ENCODE measurements around the gene CPNE2. TPM values are rescaled to one million over a fixed set of nuclear protein-coding genes. Genes with fewer than 3 reads are reported as not detected.

Gene CPNE2
- total RNA-seq, 2 experiments from 2014 or later, result 10.4 TPM

DNA sequence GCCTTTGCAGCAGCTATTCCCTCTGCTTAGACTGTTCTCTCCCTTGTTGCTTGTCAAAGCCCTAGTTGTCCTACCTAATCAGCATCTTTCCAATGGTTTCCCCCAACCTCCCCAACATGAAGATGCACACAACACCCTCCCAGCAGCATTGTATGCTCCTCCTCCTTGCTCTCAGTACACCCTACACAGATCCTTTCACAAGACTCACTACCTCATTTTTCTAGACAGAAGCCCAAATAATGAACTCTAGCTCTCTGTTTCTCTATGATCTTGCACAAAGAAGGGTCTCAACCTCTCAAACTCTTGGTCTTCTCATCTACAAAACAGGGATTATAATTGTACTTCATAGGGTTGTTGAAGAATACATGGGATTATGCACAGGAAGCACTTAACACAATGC lies 74.1 kb downstream of the CPNE2 start:
- Mint-ChIP-seq H3K36me3 (peaks cover 18% of the 10 kb centered on the region), H3K4me3 (no peak overlapping the region), H3K4me1 (peaks cover 12% of the 10 kb centered on the region), H3K27me3 (no peaks in the 10 kb centered on the region), H3K27ac (no peak overlapping the region), H3K9me3 (no peaks in the 10 kb centered on the region)
- no peak for DNase-seq

DNA sequence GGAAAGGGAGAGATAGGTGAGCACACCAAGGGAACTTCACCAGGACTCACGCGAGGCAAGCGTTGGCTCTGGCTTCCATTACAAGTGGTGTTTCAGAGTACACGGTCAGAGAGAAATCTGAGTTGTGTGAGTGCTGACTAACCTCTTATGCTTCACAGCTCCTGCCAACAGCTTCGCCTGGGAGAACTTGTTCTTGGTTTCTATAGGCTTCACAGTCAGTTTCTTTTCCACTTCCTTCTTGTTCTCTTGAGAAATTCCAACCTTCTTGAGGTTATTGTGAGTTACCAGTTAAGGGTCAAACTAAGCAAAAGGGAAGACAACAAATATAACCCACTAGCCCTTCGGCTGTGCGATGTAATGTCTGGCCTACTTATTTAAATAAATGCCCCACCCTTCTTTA lies 74.6 kb downstream of the CPNE2 start:
- Mint-ChIP-seq H3K27ac (no peak overlapping the region), H3K9me3 (no peaks in the 10 kb centered on the region), H3K27me3 (no peaks in the 10 kb centered on the region), H3K36me3 (peaks cover 18% of the 10 kb centered on the region), H3K4me1 (peaks cover 12% of the 10 kb centered on the region), H3K4me3 (no peak overlapping the region)
- no peak for DNase-seq

DNA sequence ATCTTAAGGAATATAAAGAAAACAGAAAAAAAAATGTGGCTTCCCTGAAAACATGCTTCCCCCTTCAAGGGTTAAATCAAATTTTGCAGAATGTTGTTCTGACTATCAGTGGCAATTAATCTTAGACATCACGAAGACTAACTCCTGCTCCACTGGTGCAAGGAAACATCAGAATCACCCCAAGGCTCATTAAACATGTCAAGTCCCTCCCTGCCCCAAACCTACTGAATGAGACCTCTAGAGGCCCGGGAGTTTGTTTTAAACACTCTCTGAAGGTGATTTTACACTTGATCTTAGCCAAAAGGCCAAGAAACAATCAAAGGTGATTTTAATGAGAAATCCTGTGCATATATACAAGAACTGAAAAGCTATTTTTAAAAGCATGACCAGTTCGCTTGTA lies 75.2 kb downstream of the CPNE2 start:
- Mint-ChIP-seq H3K4me1 (peaks cover 12% of the 10 kb centered on the region), H3K36me3 (peaks cover 21% of the 10 kb centered on the region), H3K4me3 (no peak overlapping the region), H3K27me3 (no peaks in the 10 kb centered on the region), H3K9me3 (no peaks in the 10 kb centered on the region), H3K27ac (no peak overlapping the region)
- DNase-seq, result no peak

DNA sequence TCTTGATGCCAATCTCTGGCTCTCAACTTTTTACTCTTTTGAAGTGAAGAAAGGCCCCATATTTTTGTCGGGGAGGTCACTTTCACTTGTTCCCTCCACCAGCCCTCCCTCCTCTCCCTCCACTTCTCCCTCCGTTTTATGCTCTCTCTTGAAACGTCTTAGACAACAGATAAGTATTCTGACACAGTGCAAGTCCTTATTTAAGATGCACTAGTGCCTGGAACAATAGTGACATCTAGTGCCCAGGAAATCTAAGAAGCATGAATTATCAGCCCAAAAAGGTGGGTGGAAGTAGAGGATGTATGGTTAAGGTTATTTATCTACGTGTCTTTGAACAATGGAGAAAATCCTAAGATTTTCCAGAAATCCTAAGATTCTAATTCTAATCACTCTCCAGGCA lies 75.6 kb downstream of the CPNE2 start:
- Mint-ChIP-seq H3K4me3 (no peak overlapping the region), H3K27me3 (no peaks in the 10 kb centered on the region), H3K27ac (no peak overlapping the region), H3K36me3 (peaks cover 25% of the 10 kb centered on the region), H3K9me3 (no peaks in the 10 kb centered on the region), H3K4me1 (peaks cover 12% of the 10 kb centered on the region)
- no peak for DNase-seq

DNA sequence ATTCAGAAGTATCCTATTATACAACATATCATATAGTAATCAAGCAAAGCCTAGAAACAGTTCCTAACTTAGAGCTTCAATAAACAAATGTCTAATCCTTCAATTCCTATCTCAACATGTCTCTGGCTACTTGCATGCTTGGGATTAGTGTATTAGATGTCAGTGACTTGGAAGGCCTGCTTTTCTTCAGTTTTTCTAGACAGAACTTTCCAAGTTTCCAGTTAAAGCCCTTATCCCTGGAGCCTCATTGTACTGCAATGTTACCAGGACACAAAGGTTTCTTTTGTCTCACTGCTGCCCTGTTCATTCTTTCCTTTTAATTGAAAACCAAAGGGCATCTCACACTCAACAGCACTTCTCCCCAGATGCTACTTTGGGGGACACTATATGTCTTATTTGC lies 76.9 kb downstream of the CPNE2 start:
- peaks cover 10% of the 10 kb centered on the region for H3K4me1 Mint-ChIP-seq
- H3K4me3 Mint-ChIP-seq, result no peak overlapping the region
- no peak overlapping the region for H3K27ac Mint-ChIP-seq
- DNase-seq, result no peak
- no peaks in the 10 kb centered on the region for H3K9me3 Mint-ChIP-seq
- no peaks in the 10 kb centered on the region for H3K27me3 Mint-ChIP-seq
- peaks cover 18% of the 10 kb centered on the region for H3K36me3 Mint-ChIP-seq

DNA sequence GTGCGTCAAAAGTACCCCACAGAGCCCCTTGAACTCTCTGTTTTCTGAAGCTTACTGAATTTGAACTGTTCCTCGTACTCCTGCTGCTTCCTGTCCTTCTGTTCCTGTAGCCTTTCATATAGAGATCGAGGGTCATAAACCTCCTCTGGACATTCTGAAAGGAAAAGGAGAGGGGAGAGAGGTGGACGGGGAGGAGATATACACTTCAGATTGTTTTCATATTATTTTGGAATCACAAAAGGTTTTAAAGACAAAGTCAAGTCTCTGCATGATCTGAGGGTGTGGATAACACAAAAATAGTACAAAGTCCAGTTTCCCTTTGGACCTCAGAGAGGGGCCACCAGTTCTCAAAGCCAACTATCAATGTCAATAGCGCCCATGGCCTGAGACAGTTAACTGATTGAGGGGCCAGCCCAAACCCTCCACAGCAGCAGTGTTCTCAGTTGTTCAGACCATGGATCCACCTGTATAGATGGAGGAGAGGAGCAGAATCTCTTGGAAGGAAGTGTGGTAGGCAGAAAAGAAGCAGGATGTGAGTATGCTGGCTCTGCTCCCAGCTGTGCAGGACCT lies 80.4 kb downstream of the CPNE2 start:
- H3K27me3 Mint-ChIP-seq, result no peaks in the 10 kb centered on the region
- H3K27ac Mint-ChIP-seq, result no peak overlapping the region
- H3K4me3 Mint-ChIP-seq, result no peak overlapping the region
- peaks cover 9% of the 10 kb centered on the region for H3K36me3 Mint-ChIP-seq
- H3K9me3 Mint-ChIP-seq, result no peaks in the 10 kb centered on the region
- no peak for DNase-seq
- peaks cover 4% of the 10 kb centered on the region for H3K4me1 Mint-ChIP-seq

DNA sequence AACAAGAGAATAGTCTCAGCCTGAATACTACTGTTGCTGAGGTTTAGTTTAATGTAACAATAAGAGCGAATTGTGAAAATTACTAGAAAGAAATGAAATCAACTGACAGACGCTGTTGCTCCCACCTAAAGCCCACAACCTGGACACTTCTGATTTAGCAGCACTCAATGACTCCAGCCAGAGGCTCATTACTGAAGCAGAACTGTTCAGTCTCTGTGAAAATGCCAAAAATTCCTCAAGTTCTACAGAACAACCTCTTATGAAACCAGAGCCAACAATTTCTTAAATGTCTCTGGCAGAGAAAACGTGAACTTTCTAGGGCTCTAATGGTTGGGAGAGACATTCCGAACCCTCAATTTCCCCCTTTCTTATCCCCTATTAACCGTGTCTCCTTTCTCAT lies 83.5 kb downstream of the CPNE2 start:
- Mint-ChIP-seq H3K27me3 (no peaks in the 10 kb centered on the region), H3K9me3 (no peaks in the 10 kb centered on the region), H3K4me3 (no peak overlapping the region), H3K36me3 (peaks cover 9% of the 10 kb centered on the region), H3K4me1 (peaks cover 5% of the 10 kb centered on the region), H3K27ac (no peak overlapping the region)
- DNase-seq, result no peak

DNA sequence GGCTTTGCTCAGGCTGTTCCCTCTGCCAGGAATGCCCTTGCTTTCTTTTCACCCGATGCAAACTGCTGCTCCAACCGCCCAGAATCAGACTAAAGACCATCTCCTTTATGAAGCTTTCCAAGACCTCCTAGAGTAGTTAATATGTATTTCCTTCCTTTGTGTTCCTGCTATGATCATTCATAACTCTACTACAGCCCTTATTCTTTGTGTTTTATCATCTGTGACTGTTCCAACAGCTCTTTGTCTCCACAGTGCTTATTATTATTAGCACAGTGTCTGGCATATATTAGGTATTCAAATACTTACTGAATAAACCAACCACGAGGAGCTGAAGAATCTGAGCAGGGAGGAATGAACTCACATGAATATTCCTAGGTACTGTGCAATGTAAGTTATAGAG lies 85.8 kb downstream of the CPNE2 start:
- H3K4me3 Mint-ChIP-seq, result no peak overlapping the region
- no peaks in the 10 kb centered on the region for H3K9me3 Mint-ChIP-seq

DNA sequence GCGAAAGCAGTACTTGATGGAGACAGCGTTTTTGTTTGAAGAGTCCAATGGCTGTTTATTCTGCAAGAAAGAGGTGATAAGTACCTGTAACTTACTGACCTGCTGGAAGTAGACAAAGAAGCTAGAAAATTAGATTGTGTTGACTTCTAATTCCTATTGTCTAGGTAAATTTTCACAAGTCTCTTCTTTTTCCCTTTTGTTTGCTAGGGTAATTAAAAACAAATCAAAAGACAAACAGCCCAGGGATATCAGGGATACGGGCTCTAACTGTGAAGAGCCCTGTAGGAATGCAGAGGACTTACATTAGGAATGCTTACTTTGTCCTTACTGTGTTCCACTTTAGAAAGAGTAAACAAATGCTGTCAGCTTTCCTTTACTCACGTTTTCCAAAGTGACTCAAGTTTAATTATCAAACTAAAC lies 86.4 kb downstream of the CPNE2 start:
- Mint-ChIP-seq H3K4me1 (peaks cover 11% of the 10 kb centered on the region), H3K9me3 (no peaks in the 10 kb centered on the region), H3K4me3 (no peak overlapping the region), H3K36me3 (peaks cover 2% of the 10 kb centered on the region), H3K27me3 (no peaks in the 10 kb centered on the region), H3K27ac (no peak overlapping the region)
- no peak for DNase-seq

More for the DNA sequence above, 85.8 kb downstream of the CPNE2 start:
- DNase-seq, result no peak
- Mint-ChIP-seq H3K4me1 (peaks cover 9% of the 10 kb centered on the region), H3K27ac (no peak overlapping the region), H3K27me3 (no peaks in the 10 kb centered on the region), H3K36me3 (no peaks in the 10 kb centered on the region)

DNA sequence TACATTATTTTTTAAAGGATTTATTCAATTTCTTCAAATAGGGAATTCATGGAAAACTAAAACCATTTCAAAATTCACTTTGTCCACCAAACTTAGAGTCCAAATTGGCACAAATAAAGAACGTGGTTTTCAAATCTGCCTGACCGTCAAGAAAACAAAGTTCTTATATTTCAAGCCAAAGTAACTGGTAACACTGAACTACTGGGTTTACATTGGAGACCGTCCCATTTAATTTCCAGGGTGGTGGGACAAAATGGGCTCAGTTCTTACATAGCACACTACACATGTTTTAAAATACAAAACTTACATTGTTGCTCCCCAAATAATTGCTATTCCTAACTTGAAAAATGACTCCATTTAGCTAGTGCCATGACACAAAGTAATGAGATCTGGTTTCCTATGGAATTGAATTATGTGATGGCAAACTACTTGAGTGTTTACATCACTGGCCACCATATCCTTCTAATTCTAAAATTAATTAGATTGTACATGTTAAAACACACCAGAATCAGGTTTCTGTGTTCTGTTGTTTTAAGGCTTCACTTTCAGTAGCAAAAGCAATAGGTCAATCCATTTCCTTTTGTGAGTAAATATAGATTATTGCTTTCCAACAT lies 86.9 kb downstream of the CPNE2 start:
- peaks cover 6% of the 10 kb centered on the region for H3K36me3 Mint-ChIP-seq
- H3K4me1 Mint-ChIP-seq, result peaks cover 16% of the 10 kb centered on the region
- H3K4me3 Mint-ChIP-seq, result no peak overlapping the region
- no peak overlapping the region for H3K27ac Mint-ChIP-seq
- peaks cover 2% of the 10 kb centered on the region for H3K9me3 Mint-ChIP-seq
- no peak for DNase-seq
- no peaks in the 10 kb centered on the region for H3K27me3 Mint-ChIP-seq

DNA sequence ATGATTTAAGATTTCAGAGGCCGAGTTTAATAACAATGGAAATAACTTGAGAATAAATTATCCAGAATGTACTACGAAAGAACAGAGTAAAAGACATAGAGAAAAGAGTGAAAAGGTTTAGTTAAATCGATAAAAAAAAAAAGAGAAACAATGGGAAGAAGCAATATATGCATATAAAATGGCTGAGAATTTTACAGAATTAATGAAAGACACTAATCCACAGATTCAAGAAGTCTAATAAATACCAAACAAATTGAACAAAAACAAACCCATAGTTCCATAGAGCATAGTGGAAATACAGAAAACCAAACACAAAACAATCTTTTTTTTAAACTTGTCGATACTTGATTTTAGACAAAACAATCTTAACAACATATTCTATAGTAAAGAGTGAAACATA lies 91.7 kb downstream of the CPNE2 start:
- no peak for DNase-seq
- Mint-ChIP-seq H3K27me3 (no peaks in the 10 kb centered on the region), H3K9me3 (peaks cover 2% of the 10 kb centered on the region), H3K4me1 (peaks cover 35% of the 10 kb centered on the region), H3K36me3 (peaks cover 8% of the 10 kb centered on the region), H3K4me3 (peak overlapping the region; percentile 92), H3K27ac (no peak overlapping the region)

DNA sequence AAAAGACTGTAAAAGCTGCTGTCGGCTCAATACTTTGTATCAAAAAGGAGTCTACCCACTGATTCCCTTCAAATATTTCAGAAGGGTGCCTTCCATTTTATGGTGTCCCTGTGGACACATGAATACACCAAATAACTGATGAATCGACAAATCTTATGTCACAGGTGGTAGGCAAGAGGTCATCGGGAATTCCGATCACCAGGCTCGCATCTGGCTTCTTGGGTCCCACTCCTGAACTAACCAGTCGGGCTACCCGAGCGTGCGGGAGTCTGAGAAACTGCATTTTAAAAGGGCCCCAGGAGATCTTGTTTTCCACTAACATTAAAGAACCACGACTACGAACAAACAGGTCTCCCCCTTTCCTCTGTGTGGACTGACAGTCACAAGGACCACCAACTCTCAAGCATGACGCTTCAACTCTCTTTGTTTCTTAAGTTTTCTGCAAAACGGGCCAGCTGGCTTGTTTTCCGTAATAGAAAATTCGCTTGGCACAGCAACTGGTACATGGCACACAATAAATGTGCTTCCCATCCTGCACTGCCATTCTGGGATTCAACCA lies 92.6 kb downstream of the CPNE2 start:
- Mint-ChIP-seq H3K36me3 (peaks cover 12% of the 10 kb centered on the region), H3K4me1 (peaks cover 32% of the 10 kb centered on the region), H3K4me3 (peak overlapping the region; percentile 92), H3K9me3 (peaks cover 2% of the 10 kb centered on the region), H3K27ac (peak overlapping the region; percentile 96), H3K27me3 (no peaks in the 10 kb centered on the region)
- DNase-seq, result no peak

DNA sequence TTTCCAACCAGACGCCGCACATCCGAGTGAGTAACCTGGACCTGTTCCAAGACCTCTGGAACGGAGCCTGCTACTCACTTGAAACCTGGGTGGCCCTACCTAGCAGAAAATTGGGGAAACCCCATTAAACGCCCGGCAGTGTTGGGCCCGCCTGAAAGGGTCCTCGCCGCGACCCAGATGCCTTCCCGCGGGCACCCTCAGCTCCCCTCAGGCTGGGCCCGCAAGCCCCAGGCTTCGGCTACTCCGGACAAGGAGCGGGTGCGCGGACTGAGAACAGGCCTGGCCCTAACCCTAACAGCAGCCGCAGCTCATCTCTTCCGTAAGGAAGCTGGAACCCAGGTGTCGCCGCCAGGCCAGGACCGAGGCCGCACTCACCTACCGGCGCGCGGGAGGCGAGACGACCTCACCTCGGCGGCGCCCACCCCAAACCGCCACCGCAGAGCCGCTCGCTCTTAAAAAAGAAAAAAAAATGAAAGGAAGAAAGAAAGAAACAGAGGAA lies 93.1 kb downstream of the CPNE2 start:
- DNase-seq, result no peak
- peak overlapping the region; percentile 92 for H3K4me3 Mint-ChIP-seq
- peaks cover 2% of the 10 kb centered on the region for H3K9me3 Mint-ChIP-seq
- peak overlapping the region; percentile 96 for H3K27ac Mint-ChIP-seq
- no peaks in the 10 kb centered on the region for H3K27me3 Mint-ChIP-seq
- H3K36me3 Mint-ChIP-seq, result peaks cover 15% of the 10 kb centered on the region
- peaks cover 34% of the 10 kb centered on the region for H3K4me1 Mint-ChIP-seq

DNA sequence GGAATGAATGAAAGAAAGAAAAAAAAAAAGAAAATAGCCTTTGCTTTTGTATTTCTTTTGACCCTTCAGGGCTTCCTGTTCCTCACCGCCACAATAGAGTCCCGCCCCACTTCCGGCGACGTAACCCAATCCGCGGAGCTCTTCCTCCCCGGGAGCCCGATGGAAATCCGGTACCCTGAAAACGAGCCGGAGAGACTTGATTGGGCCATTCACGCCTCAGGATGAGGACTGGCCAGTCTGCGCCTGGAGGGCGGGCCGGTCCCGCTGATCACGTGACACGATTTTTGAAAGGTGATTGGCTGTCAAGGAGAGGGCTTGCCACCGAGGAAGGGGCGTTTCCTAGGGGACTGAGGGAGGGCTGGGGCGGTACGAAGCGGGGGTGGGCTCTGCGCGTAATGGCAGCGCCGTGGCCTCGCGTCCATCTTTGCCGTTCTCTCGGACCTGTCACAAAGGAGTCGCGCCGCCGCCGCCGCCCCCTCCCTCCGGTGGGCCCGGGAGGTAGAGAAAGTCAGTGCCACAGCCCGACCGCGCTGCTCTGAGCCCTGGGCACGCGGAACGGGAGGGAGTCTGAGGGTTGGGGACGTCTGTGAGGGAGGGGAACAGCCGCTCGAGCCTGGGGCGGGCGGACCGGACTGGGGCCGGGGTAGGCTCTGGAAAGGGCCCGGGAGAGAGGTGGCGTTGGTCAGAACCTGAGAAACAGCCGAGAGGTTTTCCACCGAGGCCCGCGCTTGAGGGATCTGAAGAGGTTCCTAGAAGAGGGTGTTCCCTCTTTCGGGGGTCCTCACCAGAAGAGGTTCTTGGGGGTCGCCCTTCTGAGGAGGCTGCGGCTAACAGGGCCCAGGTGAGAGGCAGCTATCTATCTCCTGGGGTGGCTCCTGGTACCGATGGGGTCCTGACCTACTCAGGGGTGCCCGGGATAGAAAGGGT lies 93.8 kb downstream of the CPNE2 start, which contains the start of the genes PSME3IP1 and RSPRY1:
PSME3IP1 (minus strand) TSS at position 95 of the 927 bp plus-strand sequence. CDS start 12,185 bp downstream, outside the sequence.
RSPRY1 (plus strand) TSS at position 385 of the 927 bp plus-strand sequence. CDS start 18,330 bp downstream, outside the sequence.
- Mint-ChIP-seq H3K27ac (peak within 1 kb of the TSS; percentile 96), H3K4me1 (peaks cover 39% of the 10 kb centered on the region), H3K9me3 (peaks cover 2% of the 10 kb centered on the region), H3K4me3 (peak within 1 kb of the TSS; percentile 92), H3K27me3 (no peaks in the 10 kb centered on the region), H3K36me3 (peaks cover 15% of the 10 kb centered on the region)
- peak; percentile 99 for DNase-seq
